HEK293T (cell line): Measurements from ENCODE around the gene POGZ.

Experiments
- CTCF ChIA-PET: fragments of 350-600 bp; formaldehyde crosslinking; extraction: SDS; loops from one replicate; lab custom pipeline; 2021; ENCODE audit warnings: antibody characterized with exemption, inconsistent platforms; lab: Yijun Ruan, JAX
- POLR2A ChIA-PET: fragments of 350-600 bp; formaldehyde crosslinking; extraction: SDS; loops from one replicate; lab custom pipeline; 2020; ENCODE audit warnings: antibody characterized with exemption, inconsistent platforms; lab: Yijun Ruan, JAX
- DNase-seq: peaks from one replicate; pipeline ENCODE4 v3.0.0; 2012; ENCODE audit warnings: mixed read lengths; ENCODE audit errors: extremely low spot score
- ARNT ChIP-seq: fragments of 450-650 bp; IDR thresholded peaks from 2 replicates; pipeline ENCODE4 v1.6.1; 2017; ENCODE audit warnings: mild to moderate bottlenecking
- BHLHE40 ChIP-seq: fragments of 450-650 bp; IDR thresholded peaks from 2 replicates; pipeline ENCODE4 v1.6.1; 2016; ENCODE audit warnings: mild to moderate bottlenecking, moderate library complexity, borderline replicate concordance
- CTBP1 ChIP-seq: fragments of 450-650 bp; IDR thresholded peaks from 2 replicates; pipeline ENCODE4 v1.6.1; 2016; ENCODE audit warnings: borderline replicate concordance
- ELF4 ChIP-seq: fragments of 450-650 bp; IDR thresholded peaks from 2 replicates; pipeline ENCODE4 v1.6.1; 2017; ENCODE audit warnings: antibody characterized with exemption
- FOXA1 ChIP-seq: fragments of 450-650 bp; IDR thresholded peaks from 2 replicates; pipeline ENCODE4 v1.6.1; 2016; ENCODE audit warnings: mild to moderate bottlenecking
- FOXK2 ChIP-seq: fragments of 450-650 bp; IDR thresholded peaks from 2 replicates; pipeline ENCODE4 v1.6.1; 2016; ENCODE audit warnings: mild to moderate bottlenecking
- FOXM1 ChIP-seq: fragments of 450-650 bp; IDR thresholded peaks from 2 replicates; pipeline ENCODE4 v1.6.1; 2017; ENCODE audit warnings: mild to moderate bottlenecking, borderline replicate concordance
- HDGF ChIP-seq: fragments of 450-650 bp; IDR thresholded peaks from 2 replicates; pipeline ENCODE4 v1.6.1; 2017; ENCODE audit warnings: antibody characterized with exemption, borderline replicate concordance
- L3MBTL2 ChIP-seq: fragments of 450-650 bp; conservative IDR thresholded peaks from 2 replicates; pipeline ENCODE4 v1.6.1; 2016; ENCODE audit warnings: mild to moderate bottlenecking
- LEF1 ChIP-seq: fragments of 450-650 bp; IDR thresholded peaks from 2 replicates; pipeline ENCODE4 v1.6.1; 2017; ENCODE audit warnings: mild to moderate bottlenecking, borderline replicate concordance
- NFRKB ChIP-seq: fragments of 450-650 bp; IDR thresholded peaks from 2 replicates; pipeline ENCODE4 v1.6.1; 2016; ENCODE audit warnings: mild to moderate bottlenecking, moderate library complexity
- PKNOX1 ChIP-seq: fragments of 450-650 bp; IDR thresholded peaks from 2 replicates; pipeline ENCODE4 v1.6.1; 2016
- SP1 ChIP-seq: fragments of 450-650 bp; IDR thresholded peaks from 2 replicates; pipeline ENCODE4 v1.6.1; 2017
- SUZ12 ChIP-seq: fragments of 450-650 bp; IDR thresholded peaks from 2 replicates; pipeline ENCODE4 v1.6.1; 2016; ENCODE audit warnings: mild to moderate bottlenecking
- TARDBP ChIP-seq: fragments of 450-650 bp; IDR thresholded peaks from 2 replicates; pipeline ENCODE4 v1.6.1; 2016
- ZNF384 ChIP-seq: fragments of 450-650 bp; IDR thresholded peaks from 2 replicates; pipeline ENCODE4 v1.6.1; 2016

Gene POGZ

GRCh38 chr1:151477066-151477465 lies 17.8 kb upstream of the POGZ start:
- ChIA-PET CTCF (interaction anchor here (0.7 kb wide), 1 partner anchor 73 kb away, joined by 3 read pairs; no protein-coding TSS in a partner anchor), POLR2A (interaction anchor here (0.9 to 1.1 kb wide), 3 partner anchors 9 to 34 kb away, joined by 3 read pairs; partner anchors contain the start of genes CGN and POGZ)
- DNase-seq: no peak
- TF ChIP-seq FOXA1: no peak
- no peak for TF ChIP-seq ELF4
- no peak for TF ChIP-seq PKNOX1
- no peak for TF ChIP-seq NFRKB
- TF ChIP-seq ZNF384: no peak
- TF ChIP-seq SP1: no peak
- no peak for TF ChIP-seq FOXK2
- no peak for TF ChIP-seq CTBP1
- TF ChIP-seq SUZ12: no peak
- no peak for TF ChIP-seq HDGF
- TF ChIP-seq FOXM1: no peak

GRCh38 chr1:151476083-151476482 lies 16.8 kb upstream of the POGZ start:
- ChIA-PET CTCF (no interaction called here), POLR2A (interaction anchor here (0.9 to 4.6 kb wide), 4 partner anchors 13 to 35 kb away, joined by 3 to 22 read pairs (median 10); partner anchors contain the start of genes CGN and POGZ)
- no peak for TF ChIP-seq FOXM1
- TF ChIP-seq PKNOX1: no peak
- no peak for TF ChIP-seq SP1
- no peak for TF ChIP-seq L3MBTL2
- DNase-seq: no peak

- TF ChIP-seq HDGF: no peak
- CTCF ChIA-PET: interaction anchor here (0.6 to 1.5 kb wide), 3 partner anchors 10 to 31 kb away, joined by 3 to 5 read pairs (median 3); no protein-coding TSS in a partner anchor
- POLR2A ChIA-PET: interaction anchor here (0.6 to 4.6 kb wide), 6 partner anchors 11 to 75 kb away, joined by 3 to 22 read pairs (median 5); partner anchors contain the start of genes CGN and POGZ
- DNase-seq: no peak
These were observed 15.9 kb upstream of the POGZ start for GRCh38 chr1:151475175-151475574.

GRCh38 chr1:151474745-151475144 lies 15.5 kb upstream of the POGZ start:
- TF ChIP-seq FOXM1 (no peak), FOXK2 (no peak), BHLHE40 (no peak), SUZ12 (no peak), SP1 (no peak), CTBP1 (no peak)
- DNase-seq: no peak
- CTCF ChIA-PET: interaction anchor here (0.6 to 1.5 kb wide), 3 partner anchors 11 to 31 kb away, joined by 3 to 5 read pairs (median 3); no protein-coding TSS in a partner anchor
- POLR2A ChIA-PET: interaction anchor here (0.9 to 4.6 kb wide), 4 partner anchors 10 to 36 kb away, joined by 3 to 22 read pairs (median 10); partner anchors contain the start of genes CGN and POGZ

GRCh38 chr1:151472856-151473731 lies 13.8 kb upstream of the POGZ start:
- no peak for DNase-seq
- ChIA-PET CTCF (no interaction called here), POLR2A (interaction anchor here (0.6 to 4.6 kb wide), 2 partner anchors 13 to 38 kb away, joined by 3 to 22 read pairs; partner anchors contain the start of genes CGN and POGZ)
- TF ChIP-seq LEF1 (no peak), PKNOX1 (no peak), BHLHE40 (no peak), ELF4 (no peak), ZNF384 (no peak), ARNT (no peak), L3MBTL2 (0 out of 2 replicates have a peak, but pooled peaks have one; percentile 17)

- POLR2A ChIA-PET: interaction anchor here (1.5 to 2.8 kb wide), 2 partner anchors 10 to 46 kb away, joined by 6 to 11 read pairs; partner anchors contain the start of gene CGN
- no peak for TF ChIP-seq BHLHE40
- no peak for TF ChIP-seq TARDBP
- no peak for TF ChIP-seq SUZ12
- no peak for TF ChIP-seq ELF4
- TF ChIP-seq L3MBTL2: no peak
- no peak for TF ChIP-seq FOXA1
- no peak for TF ChIP-seq ZNF384
- no peak for TF ChIP-seq FOXK2
- no peak for TF ChIP-seq FOXM1
- no peak for TF ChIP-seq HDGF
- TF ChIP-seq CTBP1: no peak
- no peak for DNase-seq
- CTCF ChIA-PET: interaction anchor here (0.7 kb wide), 1 partner anchor 13 kb away, joined by 3 read pairs; no protein-coding TSS in a partner anchor
These were observed 5.7 kb upstream of the POGZ start for GRCh38 chr1:151465026-151465425.
